Stimulated activated naive CD4-positive, alpha-beta T cell treated with Interleukin-2 at 50 U/mL for 16 hours (primary cell): ENCODE measurements around the gene AGL.
"Not testable (repeated sequence)": the region's sequence is repeated elsewhere in the genome, so short reads cannot be mapped to it uniquely, and the experiment has no call there.

Experiments used
- DNase-seq: peaks from one replicate; lab custom pipeline; 2025; lab: John Stamatoyannopoulos, UW

AGL gene

DNA sequence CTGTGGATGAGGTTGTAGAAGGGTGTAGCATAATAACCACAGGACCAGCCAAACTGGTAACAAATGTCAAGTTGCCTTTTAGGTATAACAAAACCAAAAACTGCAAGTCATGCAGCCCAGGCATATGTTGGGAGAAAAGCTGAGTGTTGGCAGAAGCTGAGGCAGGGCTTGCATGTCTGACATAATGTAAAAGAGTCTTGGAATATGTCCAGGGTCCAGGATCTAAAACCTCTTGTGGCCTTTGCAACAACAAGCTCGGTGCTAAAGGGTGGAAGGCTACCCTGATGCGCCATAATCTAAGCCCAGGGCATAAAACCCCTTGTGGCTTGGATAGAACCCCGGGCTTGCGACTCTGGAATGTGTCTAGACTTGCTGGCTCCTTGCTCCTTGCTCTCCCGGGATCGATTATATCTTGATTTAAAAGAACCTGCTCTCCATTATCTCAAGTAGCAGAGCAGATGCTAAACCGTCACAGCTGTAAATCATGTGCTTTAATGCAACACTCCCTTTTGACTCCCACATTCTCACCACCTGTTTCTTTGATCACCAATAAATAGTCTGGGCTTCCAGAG lies 93.1 kb downstream of the AGL start:
- no peak for DNase-seq

GRCh38 chr1:99944192-99944591 lies 94.0 kb downstream of the AGL start:
- DNase-seq, result no peak

DNA sequence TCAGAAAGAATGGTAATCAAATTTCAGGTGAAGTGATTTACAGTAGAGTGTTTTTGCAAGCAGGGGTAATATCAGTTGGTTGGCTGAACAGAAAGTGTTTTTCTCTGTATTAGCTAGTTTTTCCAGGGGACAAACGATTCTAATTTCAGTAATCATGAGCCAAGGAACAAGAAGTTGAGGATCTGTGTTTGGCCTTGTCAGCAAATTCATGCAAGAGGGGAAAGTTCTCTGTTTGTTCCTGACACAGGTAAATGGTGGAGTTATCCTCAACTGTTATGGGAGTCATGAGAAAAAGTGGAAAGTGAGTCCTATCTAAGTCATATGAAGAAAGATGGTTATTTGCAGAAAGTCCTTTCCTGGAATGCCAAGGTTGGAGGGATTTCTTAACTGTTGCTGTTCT lies 95.0 kb downstream of the AGL start:
- no peak for DNase-seq

GRCh38 chr1:99950486-99950885 lies 100.3 kb downstream of the AGL start:
- no peak for DNase-seq

GRCh38 chr1:99952522-99952921 lies 102.4 kb downstream of the AGL start:
- no peak for DNase-seq

- no peak for DNase-seq
Observed at GRCh38 chr1:99955375-99955774, 105.2 kb downstream of the AGL start.

DNA sequence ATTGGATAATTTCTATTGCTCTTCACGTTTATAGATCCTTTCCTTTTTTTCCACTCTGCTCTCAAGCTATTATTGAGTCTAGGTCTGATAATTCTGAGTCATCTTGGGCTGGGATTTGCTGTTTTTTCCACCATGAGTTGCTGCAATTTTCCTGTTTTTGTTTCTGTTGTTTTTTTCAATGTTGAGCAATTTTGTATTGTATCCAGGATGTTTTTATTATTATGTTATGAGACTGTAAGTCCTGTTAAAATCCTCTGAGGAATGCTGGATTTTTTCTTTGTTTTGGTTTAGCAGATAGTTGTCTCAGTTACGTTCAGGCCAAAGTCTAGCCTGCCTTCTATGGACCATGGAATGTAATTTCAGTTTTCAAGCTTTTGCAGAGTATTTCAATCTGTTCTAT lies 106.6 kb downstream of the AGL start:
- DNase-seq, result no peak

DNA sequence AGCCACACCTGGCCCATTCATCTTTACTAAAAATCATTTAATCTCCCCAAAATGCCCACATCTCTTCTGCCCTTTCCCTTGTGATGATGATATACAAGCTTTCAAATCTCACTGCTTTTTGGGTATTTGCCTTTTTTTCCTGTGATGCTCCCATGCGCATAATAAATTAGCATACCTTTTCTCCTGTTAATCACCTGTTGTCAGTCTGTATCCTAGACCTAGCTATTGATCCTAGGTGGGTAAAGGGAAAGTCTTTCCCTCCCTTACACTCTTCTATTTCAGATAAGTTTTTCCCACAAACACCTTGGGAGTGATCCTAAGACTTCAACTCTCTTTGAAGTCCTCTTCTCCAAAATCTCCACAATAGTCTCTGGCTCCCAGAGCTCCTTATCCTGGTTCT lies 107.7 kb downstream of the AGL start:
- DNase-seq, result no peak

DNA sequence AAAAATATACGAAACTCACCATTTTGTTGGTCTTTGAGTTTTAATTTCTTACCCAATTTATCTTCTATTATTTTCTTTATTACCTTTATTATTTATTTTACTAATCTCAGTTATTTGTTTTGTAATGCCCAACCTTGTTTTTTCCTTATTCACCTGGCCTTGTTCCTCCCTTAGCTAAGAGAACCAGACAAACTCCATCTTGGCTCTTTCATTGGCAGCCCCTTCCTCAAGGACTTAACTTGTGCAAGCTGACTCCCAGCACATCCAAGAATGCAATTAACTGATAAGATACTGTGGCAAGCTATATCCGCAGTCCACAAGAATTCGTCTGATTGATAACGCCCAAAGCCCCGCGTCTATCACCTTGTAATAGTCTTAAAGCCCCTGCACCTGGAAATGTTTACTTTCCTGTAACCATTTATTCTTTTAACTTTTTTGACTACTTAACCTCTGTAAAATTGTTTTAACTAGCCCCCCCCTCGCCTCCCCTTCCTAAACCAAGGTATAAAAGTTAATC lies 109.1 kb downstream of the AGL start:
- not testable (repeated sequence) for DNase-seq

GRCh38 chr1:99960260-99960659 lies 110.1 kb downstream of the AGL start:
- not testable (repeated sequence) for DNase-seq

DNA sequence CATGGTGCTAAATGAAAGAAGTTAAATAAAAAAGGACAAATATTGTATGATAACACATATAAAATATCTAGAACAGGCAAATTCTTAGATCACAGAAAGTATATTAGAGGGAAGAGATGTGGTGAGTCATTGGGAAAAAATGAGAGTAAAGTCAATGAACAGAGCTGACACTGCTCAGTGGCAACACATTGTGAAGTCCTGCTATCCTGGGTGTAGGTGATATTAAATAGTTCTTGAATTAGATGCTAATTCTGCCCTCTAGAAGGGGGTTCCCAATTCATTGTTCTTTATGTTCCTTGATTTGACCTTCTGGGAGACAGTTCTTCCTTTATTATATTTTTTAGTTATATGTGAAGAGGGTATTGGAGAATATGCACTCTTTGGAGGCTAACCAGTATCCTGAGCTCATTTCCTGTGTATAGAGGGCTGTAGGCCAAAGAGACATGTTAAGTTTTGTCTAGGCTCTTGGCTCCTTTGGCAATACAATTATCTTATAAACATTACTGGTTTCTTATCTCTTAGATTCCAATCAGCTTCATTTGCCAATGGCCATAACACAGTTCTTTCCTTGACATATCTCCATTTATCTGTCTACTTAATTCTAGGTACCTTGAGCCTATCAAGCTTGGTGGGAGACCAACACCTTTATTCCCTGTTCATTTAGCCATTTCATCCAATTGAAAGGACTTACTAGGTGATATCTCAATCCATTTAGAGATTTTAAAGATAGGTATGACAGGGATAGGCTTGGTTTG lies 113.1 kb downstream of the AGL start:
- DNase-seq, result no peak

GRCh38 chr1:99964806-99965205 lies 114.6 kb downstream of the AGL start:
- no peak for DNase-seq

DNA sequence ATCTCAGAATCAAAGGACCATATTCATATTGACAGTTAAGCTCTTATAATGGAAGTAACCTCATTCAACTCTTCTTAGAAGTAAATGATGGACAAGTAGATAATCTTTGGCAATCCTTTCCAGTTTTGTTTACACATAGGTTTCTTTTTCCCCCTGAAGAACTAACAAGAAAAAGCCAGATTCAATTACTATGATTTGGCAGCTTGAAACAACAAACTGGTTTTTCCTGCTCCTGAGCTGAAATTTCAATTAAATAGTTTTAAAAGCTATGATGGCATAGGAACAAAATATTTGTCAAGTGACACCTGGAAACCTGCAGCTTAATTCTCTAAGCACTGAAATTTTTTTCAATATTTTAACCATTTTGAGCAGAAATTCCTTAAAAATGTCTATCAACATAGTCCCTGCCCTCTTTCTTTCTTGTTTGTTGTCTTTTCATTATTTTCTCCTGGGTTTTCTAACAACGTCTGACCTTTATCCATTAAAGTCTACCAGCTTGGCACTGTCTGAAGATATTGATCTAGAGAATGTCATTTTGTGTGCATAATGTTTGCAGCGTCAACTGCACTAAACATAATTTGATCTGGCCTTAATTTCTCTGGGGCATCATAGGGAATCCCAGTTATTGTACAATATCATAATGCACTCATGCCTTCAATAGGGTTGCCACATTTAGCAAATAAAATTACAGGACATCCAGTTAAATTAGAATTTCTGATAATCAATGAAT lies 115.7 kb downstream of the AGL start:
- DNase-seq, result no peak

DNA sequence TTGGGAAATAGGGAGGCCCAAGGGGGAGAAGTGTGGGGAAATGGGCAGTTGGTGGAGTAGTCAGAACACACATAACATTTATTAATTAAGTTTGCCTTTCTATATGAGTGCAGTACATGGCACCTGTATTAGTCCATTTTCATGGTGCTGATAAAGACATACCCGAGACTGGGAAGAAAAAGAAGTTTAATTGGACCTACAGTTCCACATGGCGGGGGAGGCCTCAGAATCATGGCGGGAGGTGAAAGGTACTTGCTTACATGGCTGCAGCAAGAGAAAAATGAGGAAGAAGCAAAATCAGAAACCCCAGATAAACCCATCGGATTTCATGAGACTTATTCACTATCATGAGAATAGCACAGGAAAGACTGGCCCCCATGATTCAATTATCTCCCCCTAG lies 118.1 kb downstream of the AGL start:
- no peak for DNase-seq

- no peak for DNase-seq
Observed at GRCh38 chr1:99969260-99969728, 119.1 kb downstream of the AGL start.

- DNase-seq, result peak; percentile 76
Observed at GRCh38 chr1:99969729-99970621, 119.8 kb downstream of the AGL start, which contains the start of gene SLC35A3. TSS of gene SLC35A3 (plus strand) at chr1:99969996. CDS start at chr1:99993555, 23,559 bp downstream.

- DNase-seq, result no peak
Observed at GRCh38 chr1:99970713-99971255, 120.6 kb downstream of the AGL start.

DNA sequence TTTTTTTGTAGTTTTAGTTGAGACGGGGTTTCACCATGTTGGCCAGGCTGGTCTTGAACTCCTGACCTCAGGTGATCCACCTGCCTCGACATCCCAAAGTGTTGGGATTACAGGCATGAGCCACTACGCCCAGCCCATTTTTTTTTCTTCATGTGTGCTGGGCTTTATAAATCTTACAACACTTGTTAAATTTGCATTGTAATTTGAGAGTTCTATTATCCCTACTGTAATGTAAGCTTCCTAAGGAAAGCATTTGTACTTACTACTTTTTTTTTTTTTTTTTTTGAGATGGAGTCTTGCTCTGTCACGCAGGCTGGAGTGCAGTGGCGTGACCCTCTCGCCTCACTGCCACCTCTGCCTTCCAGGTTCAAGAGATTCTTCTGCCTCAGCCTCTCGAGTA lies 121.9 kb downstream of the AGL start:
- not testable (repeated sequence) for DNase-seq
